H1 (cell line): Measurements from ENCODE around the gene HES3. TPM values are rescaled to one million over a fixed set of nuclear protein-coding genes. Genes with fewer than 3 reads are reported as not detected.

Source experiments
- CTCF ChIA-PET: fragments of 300-600 bp; sonication (Branson Sonifier 250); formaldehyde crosslinking; loops from one replicate; lab custom pipeline; 2021; ENCODE audit not compliant: partially characterized antibody; lab: Charles Lee
- POLR2A ChIA-PET: fragments of 300-600 bp; sonication (Branson Sonifier 250); formaldehyde crosslinking; loops from one replicate; lab custom pipeline; 2021; ENCODE audit warnings: inconsistent platforms; ENCODE audit not compliant: partially characterized antibody; lab: Charles Lee
- DNase-seq, 2 experiments: peaks; one replicate each; pipeline versions ENCODE4 v3.0.0 to v3.0.0-alpha.2; 2010 to 2022; ENCODE audit warnings: low spot score in 2 of 2, low read depth in 1 of 2, mixed read lengths in 1 of 2
- FAIRE-seq: peaks from 2 replicates; lab custom pipeline; 2011; peaks lifted over from hg19 to GRCh38; lab: Jason Lieb, UNC
- H2AFZ ChIP-seq: 2 replicates; pipeline ENCODE4 v1.8.1; 2012; ENCODE audit warnings: low read length, inconsistent platforms
- H2AK5ac ChIP-seq: 2 replicates; pipeline ENCODE4 v1.6.1; 2013; ENCODE audit warnings: low read depth, low read length
- H2BK120ac ChIP-seq: replicated peaks from 2 replicates; pipeline ENCODE3; 2013; ENCODE audit warnings: low read depth, low read length, inconsistent platforms
- H2BK12ac ChIP-seq: 2 replicates; pipeline ENCODE4 v1.6.1; 2013; ENCODE audit warnings: low read depth, low read length
- H2BK15ac ChIP-seq: 2 replicates; pipeline ENCODE4 v1.6.1; 2013; ENCODE audit warnings: low read length
- H2BK20ac ChIP-seq: 2 replicates; pipeline ENCODE4 v1.6.1; 2013; ENCODE audit warnings: low read length
- H2BK5ac ChIP-seq: 2 replicates; pipeline ENCODE4 v1.6.1; 2013; ENCODE audit warnings: low read depth, low read length
- H3K14ac ChIP-seq: 2 replicates; pipeline ENCODE4 v1.6.1; 2013; ENCODE audit warnings: inconsistent platforms; ENCODE audit not compliant: insufficient read length
- H3K18ac ChIP-seq: 2 replicates; pipeline ENCODE4 v1.6.1; 2013; ENCODE audit warnings: low read length; ENCODE audit errors: extremely low read depth
- H3K23ac ChIP-seq: 2 replicates; pipeline ENCODE4 v1.6.1; 2013; ENCODE audit warnings: inconsistent platforms; ENCODE audit not compliant: insufficient read length
- H3K23me2 ChIP-seq: 2 replicates; pipeline ENCODE4 v1.6.1; 2013; ENCODE audit warnings: low read depth, low read length
- H3K27ac ChIP-seq: 2 replicates; pipeline ENCODE4 v1.6.1; 2011; ENCODE audit warnings: low read depth, low read length, inconsistent platforms
- H3K27me3 ChIP-seq, 4 experiments: replicated peaks in 1 of 4; 1 replicate in 1 of 4; 2 replicates in 3 of 4; pipeline versions ENCODE4 v1.6.1 to v1.8.1; 2011 to 2013; ENCODE audit warnings: low read length in 3 of 4, mild to moderate bottlenecking in 3 of 4, inconsistent platforms in 2 of 4, mixed read lengths in 2 of 4, moderate library complexity in 1 of 4; ENCODE audit not compliant: control insufficient read depth in 3 of 4, insufficient read depth in 3 of 4; ENCODE audit errors: extremely low read depth in 1 of 4
- H3K36me3 ChIP-seq, 4 experiments: 2 replicates each; pipeline versions ENCODE4 v1.6.1 to v1.8.1; 2011 to 2013; ENCODE audit warnings: mild to moderate bottlenecking in 4 of 4, low read length in 3 of 4, moderate library complexity in 2 of 4, control low read depth in 1 of 4, inconsistent platforms in 1 of 4; ENCODE audit not compliant: insufficient read depth in 4 of 4, control insufficient read depth in 2 of 4
- H3K4ac ChIP-seq: replicated peaks from 2 replicates; pipeline ENCODE3; 2013; ENCODE audit warnings: low read length, low read depth, mixed read lengths, inconsistent platforms; ENCODE audit not compliant: insufficient read length
- H3K4me1 ChIP-seq, 4 experiments: replicated peaks in 1 of 4; 1 replicate in 1 of 4; 2 replicates in 3 of 4; pipeline versions ENCODE4 v1.6.1 to v1.8.1; 2011 to 2013; ENCODE audit warnings: low read length in 3 of 4, inconsistent platforms in 2 of 4, mixed read lengths in 1 of 4; ENCODE audit not compliant: insufficient read depth in 4 of 4, control insufficient read depth in 3 of 4
- H3K4me2 ChIP-seq, 2 experiments: 2 replicates each; pipeline versions ENCODE4 v1.6.1 to v1.8.1; 2011 to 2013; ENCODE audit warnings: low read depth in 2 of 2, low read length in 2 of 2, control low read depth in 1 of 2, inconsistent platforms in 1 of 2, mild to moderate bottlenecking in 1 of 2; ENCODE audit not compliant: insufficient read depth in 1 of 2
- H3K4me3 ChIP-seq, 4 experiments: fragments of 200-600, 300-600 bp in 1 of 4; sonication (generic), shearing (Covaris generic), sonication (Bioruptor Twin) in 1 of 4; 2 replicates each; pipeline versions ENCODE4 v1.5.1 to v1.8.1; 2011 to 2016; ENCODE audit warnings: low read length in 4 of 4, low read depth in 3 of 4, control low read depth in 2 of 4, inconsistent platforms in 2 of 4, mild to moderate bottlenecking in 2 of 4, mixed read lengths in 1 of 4, moderate library complexity in 1 of 4; ENCODE audit not compliant: insufficient read depth in 2 of 4; ENCODE audit errors: extremely low read depth in 1 of 4
- H3K56ac ChIP-seq: replicated peaks from 2 replicates; pipeline ENCODE3; 2013; ENCODE audit warnings: low read depth, mild to moderate bottlenecking, mixed read lengths, low read length, inconsistent platforms; ENCODE audit not compliant: insufficient read length
- H3K79me1 ChIP-seq: 2 replicates; pipeline ENCODE4 v1.6.1; 2013; ENCODE audit warnings: low read depth, low read length, control low read depth
- H3K79me2 ChIP-seq, 2 experiments: 2 replicates each; pipeline versions ENCODE4 v1.6.1 to v1.8.1; 2012 to 2013; ENCODE audit warnings: low read length in 2 of 2, mild to moderate bottlenecking in 2 of 2, inconsistent platforms in 1 of 2; ENCODE audit not compliant: insufficient read depth in 2 of 2, control insufficient read depth in 1 of 2
- H3K9ac ChIP-seq, 4 experiments: replicated peaks in 1 of 4; 1 replicate in 1 of 4; 2 replicates in 3 of 4; pipeline versions ENCODE4 v1.6.1 to v1.8.1; 2011 to 2013; ENCODE audit warnings: low read depth in 3 of 4, low read length in 3 of 4, control low read depth in 2 of 4, mild to moderate bottlenecking in 2 of 4, moderate library complexity in 2 of 4, inconsistent platforms in 1 of 4; ENCODE audit errors: extremely low read depth in 1 of 4
- H3K9me3 ChIP-seq, 2 experiments: 2 replicates each; pipeline versions ENCODE4 v1.6.1 to v1.8.1; 2012 to 2013; ENCODE audit warnings: mild to moderate bottlenecking in 2 of 2, moderate library complexity in 2 of 2, control low read depth in 1 of 2, inconsistent platforms in 1 of 2, low read depth in 1 of 2, low read length in 1 of 2, mixed read lengths in 1 of 2; ENCODE audit not compliant: insufficient read depth in 2 of 2
- H4K20me1 ChIP-seq, 2 experiments: replicated peaks in 1 of 2; 2 replicates each; pipeline versions ENCODE3 to v1.8.1; 2011 to 2013; ENCODE audit warnings: inconsistent platforms in 2 of 2, low read length in 2 of 2, mild to moderate bottlenecking in 1 of 2; ENCODE audit not compliant: insufficient read depth in 2 of 2, control insufficient read depth in 1 of 2
- H4K5ac ChIP-seq: 2 replicates; pipeline ENCODE4 v1.6.1; 2013; ENCODE audit warnings: low read length, low read depth, mixed read lengths, inconsistent platforms; ENCODE audit not compliant: insufficient read length
- H4K8ac ChIP-seq: 2 replicates; pipeline ENCODE4 v1.8.0; 2013; ENCODE audit warnings: mild to moderate bottlenecking, moderate library complexity, low read length, inconsistent platforms; ENCODE audit not compliant: insufficient read depth; ENCODE audit errors: extremely low read depth
- H4K91ac ChIP-seq: replicated peaks from 2 replicates; pipeline ENCODE3; 2013; ENCODE audit warnings: low read length, mixed read lengths, inconsistent platforms; ENCODE audit not compliant: insufficient read length
- E2F6 ChIP-seq: IDR thresholded peaks from 2 replicates; pipeline ENCODE4 v1.6.1; 2012; ENCODE audit warnings: inconsistent platforms
- GABPA ChIP-seq: IDR thresholded peaks from 2 replicates; pipeline ENCODE4 v1.6.1; 2011; ENCODE audit warnings: mild to moderate bottlenecking, low read length, moderate library complexity, borderline replicate concordance; ENCODE audit not compliant: insufficient read depth
- RAD21 ChIP-seq, 2 experiments: IDR thresholded peaks in 1 of 2; conservative IDR thresholded peaks in 1 of 2; 2 replicates each; pipeline ENCODE4 v1.6.1; 2011; ENCODE audit warnings: low read depth in 2 of 2, low read length in 2 of 2, improper control_type of control experiment in 1 of 2, inconsistent platforms in 1 of 2, mild to moderate bottlenecking in 1 of 2, moderate library complexity in 1 of 2
- WGBS, 2 experiments: shearing (Covaris generic) in 1 of 2; methylation state at CpG; one replicate each; pipeline versions ENCODE4 v1.1.6 to v1.1.7; 2013 to 2015; ENCODE audit warnings: low lambda C conversion rate in 2 of 2, mixed read lengths in 2 of 2, inconsistent platforms in 1 of 2, low coverage in 1 of 2, missing lambda C conversion rate in 1 of 2; ENCODE audit not compliant: insufficient replicate concordance in 2 of 2, insufficient coverage in 1 of 2, insufficient read length in 1 of 2; ENCODE audit errors: extremely low coverage in 1 of 2, missing lambda C conversion rate in 1 of 2; 5-methylcytosine and 5-hydroxymethylcytosine counted together
- polyA plus RNA-seq, 7 experiments: library from polyadenylated mRNA; depleted of rRNA in 3 of 7; stranded (reverse) in 5 of 7; unstranded in 2 of 7; fragments of >200 nt in 5 of 7; fragments of 200-250 nt in 2 of 7; gene quantifications; 1 replicate in 5 of 7; 2 replicates in 1 of 7; 4 replicates in 1 of 7; pipeline versions ENCODE4 v1.2.1 to v1.2.3, GENCODE V29; 2011 to 2013; ENCODE audit warnings: missing spikeins in 2 of 7, mixed read lengths in 2 of 7
- total RNA-seq: library from RNA; stranded (reverse); fragmentation: NEBNext Ultra II Directional; extraction: Animal tissue kit (Norgen Biotek cat#: 25700); gene quantifications from 2 replicates; pipeline ENCODE4 v1.2.1, GENCODE V29; 2021
- TF ChIP-seq, protein P1 (sequence below), 3 experiments: IDR thresholded peaks; 1 replicate in 2 of 3; 2 replicates in 1 of 3; pipeline versions ENCODE4 v1.5.1 to v1.6.1; 2011; ENCODE audit warnings: low read length in 3 of 3, mild to moderate bottlenecking in 3 of 3, inconsistent platforms in 2 of 3, low read depth in 1 of 3, moderate library complexity in 1 of 3; ENCODE audit not compliant: insufficient read depth in 1 of 3; ENCODE audit errors: control extremely low read depth in 1 of 3
- TF ChIP-seq, protein P2 (sequence below): IDR thresholded peaks from 2 replicates; pipeline ENCODE4 v1.6.1; 2012; ENCODE audit warnings: inconsistent platforms

HES3 gene
- total and polyA plus RNA-seq, 2 of the 8 experiments (the other 6 are each of a cell fraction or from before 2014, with no cell fraction given): 38.8 to 54.3 TPM

- Histone ChIP-seq H2AK5ac (no peak overlapping the region), H4K8ac (no peak overlapping the region), H3K23me2 (no peaks in the 10 kb centered on the region), H3K36me3 (no peaks in the 10 kb centered on the region), H3K9ac (no peak overlapping the region), H4K5ac (no peak overlapping the region), H3K4me3 (no peak overlapping the region), H3K56ac (no peak overlapping the region), H2BK5ac (no peak overlapping the region), H3K14ac (no peak overlapping the region), H2AFZ (no peak overlapping the region), H4K20me1 (peaks cover 5 to 24% of the 10 kb centered on the region in 2 experiments), H3K27ac (no peak overlapping the region), H2BK20ac (no peak overlapping the region), H4K91ac (no peak overlapping the region), H3K79me2 (no peaks in the 10 kb centered on the region), H3K23ac (no peak overlapping the region), H3K4ac (no peak overlapping the region), H3K9me3 (no peaks in the 10 kb centered on the region), H2BK15ac (no peak overlapping the region), H3K79me1 (no peaks in the 10 kb centered on the region), H3K18ac (no peak overlapping the region), H2BK120ac (no peak overlapping the region), H3K4me2 (no peak overlapping the region), H3K27me3 (no peaks in the 10 kb centered on the region; a peak in 1 of 7 replicates), H2BK12ac (no peak overlapping the region), H3K4me1 (peaks cover 0 to 10% (median 6%) of the 10 kb centered on the region in 4 experiments; a peak in 6 of 7 replicates)
- POLR2A ChIA-PET: interaction anchor here (0.8 kb wide), 1 partner anchor 23 kb away, joined by 3 read pairs; no protein-coding TSS in a partner anchor
- DNase-seq (no peak), FAIRE-seq (no peak)
- TF ChIP-seq E2F6: no peak
- TF ChIP-seq GABPA: peak; percentile 24; the same call in 1 of the 2 replicates
- TF ChIP-seq RAD21 (IDR thresholded peaks at IDR 0.05 in 1 of 2, conservative IDR thresholded peaks at IDR 0.05 in 1 of 2; ENCODE audit: low read depth in 2 of 2, low read length in 2 of 2): peak; percentile 68 to 76
- TF ChIP-seq, protein P1, sequence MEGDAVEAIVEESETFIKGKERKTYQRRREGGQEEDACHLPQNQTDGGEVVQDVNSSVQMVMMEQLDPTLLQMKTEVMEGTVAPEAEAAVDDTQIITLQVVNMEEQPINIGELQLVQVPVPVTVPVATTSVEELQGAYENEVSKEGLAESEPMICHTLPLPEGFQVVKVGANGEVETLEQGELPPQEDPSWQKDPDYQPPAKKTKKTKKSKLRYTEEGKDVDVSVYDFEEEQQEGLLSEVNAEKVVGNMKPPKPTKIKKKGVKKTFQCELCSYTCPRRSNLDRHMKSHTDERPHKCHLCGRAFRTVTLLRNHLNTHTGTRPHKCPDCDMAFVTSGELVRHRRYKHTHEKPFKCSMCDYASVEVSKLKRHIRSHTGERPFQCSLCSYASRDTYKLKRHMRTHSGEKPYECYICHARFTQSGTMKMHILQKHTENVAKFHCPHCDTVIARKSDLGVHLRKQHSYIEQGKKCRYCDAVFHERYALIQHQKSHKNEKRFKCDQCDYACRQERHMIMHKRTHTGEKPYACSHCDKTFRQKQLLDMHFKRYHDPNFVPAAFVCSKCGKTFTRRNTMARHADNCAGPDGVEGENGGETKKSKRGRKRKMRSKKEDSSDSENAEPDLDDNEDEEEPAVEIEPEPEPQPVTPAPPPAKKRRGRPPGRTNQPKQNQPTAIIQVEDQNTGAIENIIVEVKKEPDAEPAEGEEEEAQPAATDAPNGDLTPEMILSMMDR (IDR thresholded peaks at IDR 0.05; ENCODE audit: control extremely low read depth in 1 of 3, insufficient read depth in 1 of 3, low read depth in 1 of 3, low read length in 3 of 3): peak in 2 of 3 experiments; percentile 58 to 59; a peak in 3 of 4 replicates
- TF ChIP-seq, protein P2, sequence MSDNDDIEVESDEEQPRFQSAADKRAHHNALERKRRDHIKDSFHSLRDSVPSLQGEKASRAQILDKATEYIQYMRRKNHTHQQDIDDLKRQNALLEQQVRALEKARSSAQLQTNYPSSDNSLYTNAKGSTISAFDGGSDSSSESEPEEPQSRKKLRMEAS: peak; percentile 66
- CTCF ChIA-PET: interaction anchor here (0.8 to 7.0 kb wide), 23 partner anchors 8 to 227 kb away, joined by 3 to 51 read pairs (median 5); no protein-coding TSS in a partner anchor
- 77% methylated on average over 21 of the region's 21 CpGs; no CpG with 5 or more reads in 1 of the 2 experiments for WGBS, 2 experiments
Measured at GRCh38 chr1:6268415-6268814, 24.4 kb downstream of the HES3 start.
